ENCODE measurements around the gene LRFN2.

The LRFN2 gene

GRCh38 chr6:40343318-40343876, 243.8 kb downstream of the LRFN2 start:
- CTCF ChIA-PET, result interaction anchor here (0.6 kb wide), 1 partner anchor 1113 kb away, joined by 4 read pairs; no protein-coding TSS in a partner anchor
- POLR2A ChIA-PET (ENCODE audit: low non-redundant PET), result no interaction called here
- TF ChIP-seq, protein P1, sequence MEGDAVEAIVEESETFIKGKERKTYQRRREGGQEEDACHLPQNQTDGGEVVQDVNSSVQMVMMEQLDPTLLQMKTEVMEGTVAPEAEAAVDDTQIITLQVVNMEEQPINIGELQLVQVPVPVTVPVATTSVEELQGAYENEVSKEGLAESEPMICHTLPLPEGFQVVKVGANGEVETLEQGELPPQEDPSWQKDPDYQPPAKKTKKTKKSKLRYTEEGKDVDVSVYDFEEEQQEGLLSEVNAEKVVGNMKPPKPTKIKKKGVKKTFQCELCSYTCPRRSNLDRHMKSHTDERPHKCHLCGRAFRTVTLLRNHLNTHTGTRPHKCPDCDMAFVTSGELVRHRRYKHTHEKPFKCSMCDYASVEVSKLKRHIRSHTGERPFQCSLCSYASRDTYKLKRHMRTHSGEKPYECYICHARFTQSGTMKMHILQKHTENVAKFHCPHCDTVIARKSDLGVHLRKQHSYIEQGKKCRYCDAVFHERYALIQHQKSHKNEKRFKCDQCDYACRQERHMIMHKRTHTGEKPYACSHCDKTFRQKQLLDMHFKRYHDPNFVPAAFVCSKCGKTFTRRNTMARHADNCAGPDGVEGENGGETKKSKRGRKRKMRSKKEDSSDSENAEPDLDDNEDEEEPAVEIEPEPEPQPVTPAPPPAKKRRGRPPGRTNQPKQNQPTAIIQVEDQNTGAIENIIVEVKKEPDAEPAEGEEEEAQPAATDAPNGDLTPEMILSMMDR (conservative IDR thresholded peaks at IDR 0.05; ENCODE audit: low read depth), result no peak
- DNase-seq (ENCODE audit: low spot score), result no peak
- no peak overlapping the region for H3K27ac ChIP-seq

- H3K27ac ChIP-seq, result no peak overlapping the region
- ChIA-PET POLR2A (ENCODE audit: low non-redundant PET) (no interaction called here), CTCF (no interaction called here)
- no peak for DNase-seq (ENCODE audit: low spot score)
- TF ChIP-seq, protein P1 (conservative IDR thresholded peaks at IDR 0.05; ENCODE audit: low read depth), result no peak
Observed at GRCh38 chr6:40342723-40343122, 244.4 kb downstream of the LRFN2 start.

GRCh38 chr6:40341726-40342125, 245.4 kb downstream of the LRFN2 start:
- DNase-seq (ENCODE audit: low spot score), result no peak
- TF ChIP-seq, protein P1 (conservative IDR thresholded peaks at IDR 0.05; ENCODE audit: low read depth), result no peak
- ChIA-PET CTCF (no interaction called here), POLR2A (ENCODE audit: low non-redundant PET) (no interaction called here)
- H3K27ac ChIP-seq, result no peak overlapping the region
